ENCODE measurements around the gene NPEPPS.

The NPEPPS gene

GRCh38 chr17:47615766-47616424 is 85.0 kb downstream of the NPEPPS start:
- Histone ChIP-seq H3K4me3 (ENCODE audit: low read length) (no peak overlapping the region), H3K27me3 (ENCODE audit: insufficient read depth, low read length, poor library complexity) (no peaks in the 10 kb centered on the region), H2BK5ac (ENCODE audit: low read length) (no peak overlapping the region), H3K36me3 (ENCODE audit: control insufficient read depth, insufficient read depth, low read length) (no peaks in the 10 kb centered on the region), H4K5ac (ENCODE audit: low read length) (no peak overlapping the region), H3K4me1 (ENCODE audit: control insufficient read depth, low read depth, low read length) (no peaks in the 10 kb centered on the region), H3K27ac (ENCODE audit: low read depth, low read length) (no peak overlapping the region), H2BK120ac (ENCODE audit: low read depth, low read length) (no peak overlapping the region), H3K4me2 (ENCODE audit: low read length) (no peak overlapping the region), H3K4ac (ENCODE audit: low read depth, low read length) (no peak overlapping the region), H3K79me2 (ENCODE audit: control insufficient read depth, insufficient read depth, low read length) (no peaks in the 10 kb centered on the region), H2AK5ac (ENCODE audit: low read length) (no peak overlapping the region), H3K18ac (ENCODE audit: low read length) (no peak overlapping the region), H3K56ac (ENCODE audit: low read length) (no peak overlapping the region), H3K9ac (ENCODE audit: low read length) (no peak overlapping the region), H3K79me1 (ENCODE audit: low read length) (no peaks in the 10 kb centered on the region), H2BK15ac (replicated peaks; ENCODE audit: low read depth) (no peak overlapping the region), H4K8ac (ENCODE audit: low read depth, low read length) (no peak overlapping the region), H3K23ac (ENCODE audit: low read length) (no peak overlapping the region)
- no CpG with 5 or more reads among the region's 8 CpGs for WGBS (ENCODE audit: extremely low coverage, insufficient coverage, low lambda C conversion rate)
- peak; percentile 49 for DNase-seq

GRCh38 chr17:47618410-47618809 is 87.5 kb downstream of the NPEPPS start:
- Histone ChIP-seq H3K4ac (ENCODE audit: low read depth, low read length) (no peak overlapping the region), H3K27me3 (ENCODE audit: insufficient read depth, low read length, poor library complexity) (no peaks in the 10 kb centered on the region), H3K4me3 (ENCODE audit: low read length) (no peak overlapping the region), H3K18ac (ENCODE audit: low read length) (no peak overlapping the region), H3K36me3 (ENCODE audit: control insufficient read depth, insufficient read depth, low read length) (no peaks in the 10 kb centered on the region), H3K79me2 (ENCODE audit: control insufficient read depth, insufficient read depth, low read length) (no peaks in the 10 kb centered on the region), H3K79me1 (ENCODE audit: low read length) (no peaks in the 10 kb centered on the region), H3K4me2 (ENCODE audit: low read length) (no peak overlapping the region), H3K27ac (ENCODE audit: low read depth, low read length) (no peak overlapping the region), H2BK15ac (replicated peaks; ENCODE audit: low read depth) (no peak overlapping the region), H4K5ac (ENCODE audit: low read length) (no peak overlapping the region), H4K8ac (ENCODE audit: low read depth, low read length) (no peak overlapping the region), H2BK5ac (ENCODE audit: low read length) (no peak overlapping the region), H3K9ac (ENCODE audit: low read length) (no peak overlapping the region), H3K56ac (ENCODE audit: low read length) (no peak overlapping the region), H2AK5ac (ENCODE audit: low read length) (no peak overlapping the region), H3K23ac (ENCODE audit: low read length) (no peak overlapping the region), H3K4me1 (ENCODE audit: control insufficient read depth, low read depth, low read length) (peaks cover 2% of the 10 kb centered on the region), H2BK120ac (ENCODE audit: low read depth, low read length) (no peak overlapping the region)
- peak; percentile 66 for DNase-seq
- no CpG with 5 or more reads among the region's 4 CpGs for WGBS (ENCODE audit: extremely low coverage, insufficient coverage, low lambda C conversion rate)

GRCh38 chr17:47620503-47621245 is 89.8 kb downstream of the NPEPPS start:
- DNase-seq, result no peak
- H3K56ac ChIP-seq (ENCODE audit: low read length), result no peak overlapping the region
- H3K4me1 ChIP-seq (ENCODE audit: control insufficient read depth, low read depth, low read length), result peaks cover 2% of the 10 kb centered on the region
- no CpG with 5 or more reads among the region's 3 CpGs for WGBS (ENCODE audit: extremely low coverage, insufficient coverage, low lambda C conversion rate)
- H2BK5ac ChIP-seq (ENCODE audit: low read length), result no peak overlapping the region
- H3K27ac ChIP-seq (ENCODE audit: low read depth, low read length), result peak overlapping the region; percentile 70
- H3K27me3 ChIP-seq (ENCODE audit: insufficient read depth, low read length, poor library complexity), result no peaks in the 10 kb centered on the region
- H3K18ac ChIP-seq (ENCODE audit: low read length), result no peak overlapping the region
- no peak overlapping the region for H4K5ac ChIP-seq (ENCODE audit: low read length)
- H3K79me1 ChIP-seq (ENCODE audit: low read length), result no peaks in the 10 kb centered on the region
- no peak overlapping the region for H3K4me2 ChIP-seq (ENCODE audit: low read length)
- no peak overlapping the region for H2BK15ac ChIP-seq (replicated peaks; ENCODE audit: low read depth)
- H3K4me3 ChIP-seq (ENCODE audit: low read length), result no peak overlapping the region
- no peak overlapping the region for H4K8ac ChIP-seq (ENCODE audit: low read depth, low read length)
- no peak overlapping the region for H2AK5ac ChIP-seq (ENCODE audit: low read length)
- H2BK120ac ChIP-seq (ENCODE audit: low read depth, low read length), result no peak overlapping the region
- no peak overlapping the region for H3K9ac ChIP-seq (ENCODE audit: low read length)
- H3K36me3 ChIP-seq (ENCODE audit: control insufficient read depth, insufficient read depth, low read length), result peaks cover 3% of the 10 kb centered on the region
- no peak overlapping the region for H3K4ac ChIP-seq (ENCODE audit: low read depth, low read length)
- H3K79me2 ChIP-seq (ENCODE audit: control insufficient read depth, insufficient read depth, low read length), result no peaks in the 10 kb centered on the region
- no peak overlapping the region for H3K23ac ChIP-seq (ENCODE audit: low read length)

- peaks cover 3% of the 10 kb centered on the region for H3K36me3 ChIP-seq (ENCODE audit: control insufficient read depth, insufficient read depth, low read length)
- no CpG with 5 or more reads among the region's 9 CpGs for WGBS (ENCODE audit: extremely low coverage, insufficient coverage, low lambda C conversion rate)
- peaks cover 2% of the 10 kb centered on the region for H3K4me1 ChIP-seq (ENCODE audit: control insufficient read depth, low read depth, low read length)
- no peak overlapping the region for H3K18ac ChIP-seq (ENCODE audit: low read length)
- H3K23ac ChIP-seq (ENCODE audit: low read length), result no peak overlapping the region
- H2BK5ac ChIP-seq (ENCODE audit: low read length), result no peak overlapping the region
- H3K79me2 ChIP-seq (ENCODE audit: control insufficient read depth, insufficient read depth, low read length), result no peaks in the 10 kb centered on the region
- no peak overlapping the region for H3K4me2 ChIP-seq (ENCODE audit: low read length)
- no peak overlapping the region for H3K9ac ChIP-seq (ENCODE audit: low read length)
- no peak overlapping the region for H3K4me3 ChIP-seq (ENCODE audit: low read length)
- no peak overlapping the region for H4K8ac ChIP-seq (ENCODE audit: low read depth, low read length)
- H3K27me3 ChIP-seq (ENCODE audit: insufficient read depth, low read length, poor library complexity), result no peaks in the 10 kb centered on the region
- H2AK5ac ChIP-seq (ENCODE audit: low read length), result no peak overlapping the region
- H3K56ac ChIP-seq (ENCODE audit: low read length), result no peak overlapping the region
- no peak overlapping the region for H2BK15ac ChIP-seq (replicated peaks; ENCODE audit: low read depth)
- no peak overlapping the region for H3K4ac ChIP-seq (ENCODE audit: low read depth, low read length)
- H4K5ac ChIP-seq (ENCODE audit: low read length), result no peak overlapping the region
- peak; percentile 97 for DNase-seq
- peak overlapping the region; percentile 42 for H3K27ac ChIP-seq (ENCODE audit: low read depth, low read length)
- H2BK120ac ChIP-seq (ENCODE audit: low read depth, low read length), result no peak overlapping the region
- no peaks in the 10 kb centered on the region for H3K79me1 ChIP-seq (ENCODE audit: low read length)
These were observed 90.6 kb downstream of the NPEPPS start for GRCh38 chr17:47621293-47622179.

GRCh38 chr17:47622180-47622549 is 91.3 kb downstream of the NPEPPS start:
- Histone ChIP-seq H3K18ac (ENCODE audit: low read length) (peak overlapping the region; percentile 92), H3K23ac (ENCODE audit: low read length) (no peak overlapping the region), H3K27me3 (ENCODE audit: insufficient read depth, low read length, poor library complexity) (no peaks in the 10 kb centered on the region), H4K5ac (ENCODE audit: low read length) (no peak overlapping the region), H3K4me2 (ENCODE audit: low read length) (no peak overlapping the region), H2BK120ac (ENCODE audit: low read depth, low read length) (peak overlapping the region; percentile 73), H3K4me3 (ENCODE audit: low read length) (no peak overlapping the region), H3K36me3 (ENCODE audit: control insufficient read depth, insufficient read depth, low read length) (peaks cover 3% of the 10 kb centered on the region), H3K4ac (ENCODE audit: low read depth, low read length) (no peak overlapping the region), H3K79me1 (ENCODE audit: low read length) (no peaks in the 10 kb centered on the region), H4K8ac (ENCODE audit: low read depth, low read length) (no peak overlapping the region), H2BK5ac (ENCODE audit: low read length) (no peak overlapping the region), H2BK15ac (replicated peaks; ENCODE audit: low read depth) (no peak overlapping the region), H3K9ac (ENCODE audit: low read length) (no peak overlapping the region), H3K56ac (ENCODE audit: low read length) (peak overlapping the region; percentile 69), H3K4me1 (ENCODE audit: control insufficient read depth, low read depth, low read length) (peaks cover 2% of the 10 kb centered on the region), H3K79me2 (ENCODE audit: control insufficient read depth, insufficient read depth, low read length) (no peaks in the 10 kb centered on the region), H3K27ac (ENCODE audit: low read depth, low read length) (peak overlapping the region; percentile 93), H2AK5ac (ENCODE audit: low read length) (no peak overlapping the region)
- DNase-seq, result no peak
- no CpG with 5 or more reads among the region's 2 CpGs for WGBS (ENCODE audit: extremely low coverage, insufficient coverage, low lambda C conversion rate)
